Adrenal gland (tissue), 5 donors: ENCODE data around the gene SIL1.

Source experiments
- CTCF ChIP-seq, 6 experiments: fragments of 450-650 bp in 4 of 6; fragments of 200-600 bp in 2 of 6; sonication (generic) in 1 of 6; IDR thresholded peaks; 1 replicate in 5 of 6; 2 replicates in 1 of 6; pipeline versions ENCODE4 v1.5.1 to v1.8.0; 2016 to 2021; ENCODE audit warnings: antibody characterized with exemption in 6 of 6, mild to moderate bottlenecking in 2 of 6, moderate library complexity in 1 of 6
- POLR2A ChIP-seq, 2 donors: fragments of 450-650 bp; IDR thresholded peaks; one replicate each; pipeline ENCODE4 v1.6.1; 2017; ENCODE audit warnings: antibody characterized with exemption in 2 of 2, mild to moderate bottlenecking in 2 of 2, moderate library complexity in 1 of 2
- donor health status: DM: no; HTN: no; CAD: no.

GRCh38 chr5:139021346-139021745, 176.8 kb downstream of the SIL1 start:
- TF ChIP-seq CTCF (IDR thresholded peaks at IDR 0.05) (no peak), POLR2A (IDR thresholded peaks at IDR 0.05) (no peak)
